HepG2 (cell line): ENCODE measurements around the gene PDE6C. TPM values are rescaled to one million over a fixed set of nuclear protein-coding genes. Genes with fewer than 3 reads are reported as not detected.

Source experiments
- ATAC-seq: fragments of 200-7000 bp; cut with Tn5 transposase; 3 replicates; pipeline ENCODE4 v1.9.1; 2020; ENCODE audit warnings: mild to moderate bottlenecking, moderate library complexity
- BruUV-seq: library from RNA; stranded (reverse); fragments of 400-500 nt; replicated peaks from 2 replicates; lab custom pipeline; 2021; lab: Mats Ljungman, UMichigan
- CTCF ChIA-PET: fragments of 300-600 bp; formaldehyde crosslinking; extraction: SDS; loops from one replicate; lab custom pipeline; 2021; ENCODE audit warnings: low total read pairs, inconsistent platforms, low intra/inter-chr PET ratio; lab: Yijun Ruan, JAX
- POLR2A ChIA-PET: fragments of 350-600 bp; sonication (Branson Sonifier 250); formaldehyde crosslinking; loops from one replicate; lab custom pipeline; 2020; ENCODE audit warnings: antibody characterized with exemption, inconsistent platforms; lab: Yijun Ruan, JAX
- DNase-seq: peaks from one replicate; pipeline ENCODE4 v3.0.0-alpha.2; 2015; ENCODE audit warnings: low spot score
- FAIRE-seq: peaks from 3 replicates; lab custom pipeline; 2011; peaks lifted over from hg19 to GRCh38; lab: Jason Lieb, UNC
- H2AFZ ChIP-seq: one replicate; pipeline ENCODE4 v1.6.1; 2011; ENCODE audit warnings: low read length, inconsistent platforms
- H3K27ac ChIP-seq: fragments of 300-600 bp; 3 replicates; pipeline ENCODE4 v1.8.0; 2011; ENCODE audit warnings: mixed run types, mild to moderate bottlenecking, mixed read lengths, low read length, inconsistent platforms; ENCODE audit not compliant: insufficient read depth; ENCODE audit errors: extremely low read length
- H3K27me3 ChIP-seq, 2 experiments: fragments of 200-600 bp in 1 of 2; 2 replicates in 1 of 2; 3 replicates in 1 of 2; pipeline versions ENCODE4 v1.6.0 to v1.8.0; 2011; ENCODE audit warnings: low read length in 2 of 2, mild to moderate bottlenecking in 2 of 2, moderate library complexity in 2 of 2, inconsistent platforms in 1 of 2; ENCODE audit not compliant: insufficient read depth in 2 of 2, control insufficient read depth in 1 of 2
- H3K36me3 ChIP-seq, 2 experiments: fragments of 200-600 bp in 1 of 2; replicated peaks in 1 of 2; 2 replicates in 1 of 2; 3 replicates in 1 of 2; pipeline versions ENCODE4 v1.5.1 to v1.8.0; 2011; ENCODE audit warnings: low read length in 2 of 2, inconsistent platforms in 1 of 2; ENCODE audit not compliant: insufficient read depth in 2 of 2, control insufficient read depth in 1 of 2
- H3K4me1 ChIP-seq: 2 replicates; pipeline ENCODE4 v1.5.1; 2012; ENCODE audit warnings: low read length, inconsistent platforms; ENCODE audit not compliant: insufficient read depth
- H3K4me2 ChIP-seq: 2 replicates; pipeline ENCODE4 v1.6.0; 2011; ENCODE audit warnings: low read depth, low read length, inconsistent platforms
- H3K4me3 ChIP-seq, 3 experiments: fragments of 200-600 bp in 1 of 3; sonication (generic), shearing (Covaris generic) in 1 of 3; replicated peaks in 1 of 3; 2 replicates each; pipeline ENCODE4 v1.5.1; 2011 to 2016; ENCODE audit warnings: low read length in 3 of 3, inconsistent platforms in 2 of 3, low read depth in 2 of 3, mild to moderate bottlenecking in 2 of 3, control low read depth in 1 of 3, mixed read lengths in 1 of 3; ENCODE audit not compliant: insufficient read depth in 1 of 3
- H3K79me2 ChIP-seq: one replicate; pipeline ENCODE4 v1.6.1; 2011; ENCODE audit warnings: low read length, inconsistent platforms; ENCODE audit not compliant: insufficient read depth
- H3K9ac ChIP-seq: 2 replicates; pipeline ENCODE4 v1.6.0; 2011; ENCODE audit warnings: mild to moderate bottlenecking, low read depth, low read length, inconsistent platforms; ENCODE audit not compliant: insufficient read depth
- H3K9me3 ChIP-seq: 2 replicates; pipeline ENCODE4 v1.5.1; 2012; ENCODE audit warnings: mild to moderate bottlenecking, low read length
- H4K20me1 ChIP-seq: 2 replicates; pipeline ENCODE4 v1.6.0; 2011; ENCODE audit warnings: inconsistent platforms, mild to moderate bottlenecking, low read length, moderate library complexity; ENCODE audit not compliant: insufficient read depth
- BCLAF1 ChIP-seq: fragments of 450-650 bp; IDR thresholded peaks from 2 replicates; pipeline ENCODE4 v1.6.1; 2017; ENCODE audit warnings: mild to moderate bottlenecking
- CENPX ChIP-seq: sonication (generic); formaldehyde crosslinking; IDR thresholded peaks from 2 replicates; pipeline ENCODE4 v1.9.0; 2021; ENCODE audit warnings: mild to moderate bottlenecking, missing genetic modification reagents, moderate library complexity
- DR1 ChIP-seq: sonication (generic); formaldehyde crosslinking; IDR thresholded peaks from 2 replicates; pipeline ENCODE4 v1.8.0; 2021; ENCODE audit warnings: mild to moderate bottlenecking, missing genetic modification reagents, inconsistent platforms
- GLMP ChIP-seq: sonication (generic); formaldehyde crosslinking; IDR thresholded peaks from 2 replicates; pipeline ENCODE4 v1.9.0; 2021; ENCODE audit warnings: missing genetic modification reagents, mild to moderate bottlenecking, borderline replicate concordance
- HOXA3 ChIP-seq: sonication (generic); formaldehyde crosslinking; IDR thresholded peaks from 2 replicates; pipeline ENCODE4 v1.5.0; 2020; ENCODE audit warnings: missing genetic modification reagents
- JUNB ChIP-seq: sonication (generic); formaldehyde crosslinking; IDR thresholded peaks from 2 replicates; pipeline ENCODE4 v1.8.0; 2022; ENCODE audit warnings: missing genetic modification reagents, mild to moderate bottlenecking, borderline replicate concordance
- KDM1A ChIP-seq: IDR thresholded peaks from 2 replicates; pipeline ENCODE4 v1.6.1; 2016; ENCODE audit warnings: missing compliant biosample characterization
- POLR2A ChIP-seq, 2 experiments: IDR thresholded peaks; 2 replicates each; pipeline ENCODE4 v1.6.1; 2011; ENCODE audit warnings: low read depth in 2 of 2, low read length in 2 of 2, mild to moderate bottlenecking in 1 of 2, moderate library complexity in 1 of 2; ENCODE audit not compliant: insufficient read depth in 1 of 2
- PRDM15 ChIP-seq: sonication (generic); formaldehyde crosslinking; IDR thresholded peaks from 2 replicates; pipeline ENCODE4 v1.4.0; 2020; ENCODE audit warnings: missing genetic modification reagents
- RFX1 ChIP-seq: fragments of 450-650 bp; IDR thresholded peaks from 2 replicates; pipeline ENCODE4 v1.6.1; 2017
- RFX3 ChIP-seq: IDR thresholded peaks from 2 replicates; pipeline ENCODE4 v1.6.1; 2016; ENCODE audit warnings: missing biosample characterization, missing genetic modification reagents
- SIN3B ChIP-seq: fragments of 150-350 bp; IDR thresholded peaks from 2 replicates; pipeline ENCODE4 v1.6.1; 2014; ENCODE audit warnings: low read length
- ZC3H4 ChIP-seq: sonication (generic); formaldehyde crosslinking; IDR thresholded peaks from 2 replicates; pipeline ENCODE4 v1.4.0; 2020; ENCODE audit warnings: missing genetic modification reagents, borderline replicate concordance
- ZNF431 ChIP-seq: sonication (generic); formaldehyde crosslinking; IDR thresholded peaks from 2 replicates; pipeline ENCODE4 v1.9.0; 2022; ENCODE audit warnings: missing genetic modification reagents, low read depth, mild to moderate bottlenecking, borderline replicate concordance
- ZNF530 ChIP-seq: sonication (generic); formaldehyde crosslinking; IDR thresholded peaks from 2 replicates; pipeline ENCODE4 v1.5.0; 2020; ENCODE audit warnings: low read depth, mild to moderate bottlenecking, missing genetic modification reagents
- ZNF572 ChIP-seq: sonication (generic); formaldehyde crosslinking; IDR thresholded peaks from 2 replicates; pipeline ENCODE4 v1.5.1; 2020; ENCODE audit warnings: mild to moderate bottlenecking, missing genetic modification reagents
- ZNF589 ChIP-seq: sonication (generic); formaldehyde crosslinking; conservative IDR thresholded peaks from 2 replicates; pipeline ENCODE4 v1.8.0; 2022; ENCODE audit warnings: mild to moderate bottlenecking, moderate library complexity, missing genetic modification reagents
- ZNF670 ChIP-seq: sonication (generic); formaldehyde crosslinking; IDR thresholded peaks from 2 replicates; pipeline ENCODE4 v1.8.0; 2022; ENCODE audit warnings: mild to moderate bottlenecking, missing genetic modification reagents, borderline replicate concordance
- ZNF773 ChIP-seq: sonication (generic); formaldehyde crosslinking; IDR thresholded peaks from 2 replicates; pipeline ENCODE4 v1.4.0; 2020; ENCODE audit warnings: missing genetic modification reagents, borderline replicate concordance
- WGBS: methylation state at CpG from one replicate; pipeline ENCODE4 v1.1.6; 2017; ENCODE audit warnings: low lambda C conversion rate; 5-methylcytosine and 5-hydroxymethylcytosine counted together
- in situ Hi-C: cut with HindIII; loops from 2 replicates; pipeline ENCODE4 v1.10.0; 2017; ENCODE audit warnings: low pct_unique_long_range_greater_than_20kb; ENCODE audit not compliant: extremely low pct_ligation_motif_present
- intact Hi-C: fragments of 100-400 bp; cut with micrococcal nuclease; formaldehyde crosslinking; loops from one replicate; pipeline ENCODE4 v1.10.0; 2022; ENCODE audit not compliant: unreplicated experiment
- polyA plus RNA-seq, 8 experiments: library from polyadenylated mRNA; depleted of rRNA in 3 of 8; stranded (reverse) in 7 of 8; unstranded in 1 of 8; fragments of >200 nt; fragmentation: Illumina TruSeq in 4 of 8; extraction: Trizol in 4 of 8; gene quantifications; 2 replicates each; pipeline versions ENCODE4 v1.2.1 to v1.2.3, GENCODE V29; 2011 to 2016; ENCODE audit warnings: low read depth in 4 of 8, missing spikeins in 1 of 8, mixed read lengths in 1 of 8; ENCODE audit not compliant: insufficient read depth in 1 of 8
- total RNA-seq, 5 experiments: library from RNA; depleted of rRNA; stranded (reverse); fragments of >200 nt; fragmentation: Illumina TruSeq; extraction: Trizol; gene quantifications; 2 replicates each; pipeline ENCODE4 v1.2.3, GENCODE V29; 2016; ENCODE audit warnings: low read depth in 1 of 5

The PDE6C gene
- total and polyA plus RNA-seq, 2 of the 13 experiments (the other 11 are each of a cell fraction or from before 2014, with no cell fraction given) = 0.64 TPM; not detected in 1

- peak; percentile 73 for TF ChIP-seq RFX3 (CRISPR knock-in tag)
- TF ChIP-seq SIN3B = no peak
- TF ChIP-seq RFX1 = peak; percentile 85
- TF ChIP-seq PRDM15 (CRISPR knock-in tag) = no peak
Measured at GRCh38 chr10:93580828-93581227, 31.5 kb upstream of the PDE6C start (continued).

GRCh38 chr10:93584445-93584844 is 27.9 kb upstream of the PDE6C start:
- intact Hi-C loops = no loop called here
- Histone ChIP-seq H3K4me2 (no peak overlapping the region), H3K36me3 (no peaks in the 10 kb centered on the region), H4K20me1 (peaks cover 3% of the 10 kb centered on the region; the same call in 1 of the 2 replicates), H3K27me3 (peaks cover 0 to 3% of the 10 kb centered on the region in 2 experiments; a peak in 2 of 5 replicates), H3K4me3 (no peak overlapping the region), H2AFZ (no peak overlapping the region), H3K79me2 (no peaks in the 10 kb centered on the region), H3K4me1 (peaks cover 2% of the 10 kb centered on the region; the same call in 1 of the 2 replicates), H3K9me3 (no peaks in the 10 kb centered on the region), H3K9ac (no peak overlapping the region), H3K27ac (no peak overlapping the region)
- CTCF ChIA-PET = no interaction called here
- in situ Hi-C loops = no loop called here
- FAIRE-seq (no peak), DNase-seq (no peak), ATAC-seq (no peak)
- 39% methylated on average over 7 of the region's 7 CpGs for WGBS
- POLR2A ChIA-PET = no interaction called here
- no TSS peak for BruUV-seq
- no peak for TF ChIP-seq ZC3H4 (CRISPR knock-in tag)
- TF ChIP-seq ZNF530 = no peak
- TF ChIP-seq ZNF572 (CRISPR knock-in tag) = no peak
- no peak for TF ChIP-seq ZNF589 (CRISPR knock-in tag)
- TF ChIP-seq JUNB = no peak
- TF ChIP-seq ZNF431 (CRISPR knock-in tag) = no peak
- no peak for TF ChIP-seq HOXA3 (CRISPR knock-in tag)
- no peak for TF ChIP-seq POLR2A (IDR thresholded peaks at IDR 0.05; ENCODE audit: insufficient read depth in 1 of 2, low read depth in 2 of 2, low read length in 2 of 2)
- TF ChIP-seq KDM1A (CRISPR knock-in tag) = no peak
- TF ChIP-seq ZNF773 = no peak
- no peak for TF ChIP-seq CENPX (CRISPR knock-in tag)
- no peak for TF ChIP-seq GLMP (CRISPR knock-in tag)
- TF ChIP-seq ZNF670 = no peak
- no peak for TF ChIP-seq BCLAF1
- TF ChIP-seq DR1 = no peak
